HG03457 (cell line): ENCODE data around the gene WDR5.
"Not testable (repeated sequence)": the region's sequence is repeated elsewhere in the genome, so short reads cannot be mapped to it uniquely, and the experiment has no call there.

Experiments
- ATAC-seq: cut with Tn5 transposase; IDR thresholded peaks from one replicate; pipeline ENCODE4 v1.9.1; 2021; ENCODE audit warnings: moderate number of reproducible peaks; ENCODE audit not compliant: unreplicated experiment

Gene WDR5

GRCh38 chr9:134135343-134136117 is at the start of gene WDR5:
Gene WDR5 (plus strand): TSS chr9:134136082. CDS start chr9:134139878, 3,796 bp downstream.
- ATAC-seq = peak; percentile 40

DNA sequence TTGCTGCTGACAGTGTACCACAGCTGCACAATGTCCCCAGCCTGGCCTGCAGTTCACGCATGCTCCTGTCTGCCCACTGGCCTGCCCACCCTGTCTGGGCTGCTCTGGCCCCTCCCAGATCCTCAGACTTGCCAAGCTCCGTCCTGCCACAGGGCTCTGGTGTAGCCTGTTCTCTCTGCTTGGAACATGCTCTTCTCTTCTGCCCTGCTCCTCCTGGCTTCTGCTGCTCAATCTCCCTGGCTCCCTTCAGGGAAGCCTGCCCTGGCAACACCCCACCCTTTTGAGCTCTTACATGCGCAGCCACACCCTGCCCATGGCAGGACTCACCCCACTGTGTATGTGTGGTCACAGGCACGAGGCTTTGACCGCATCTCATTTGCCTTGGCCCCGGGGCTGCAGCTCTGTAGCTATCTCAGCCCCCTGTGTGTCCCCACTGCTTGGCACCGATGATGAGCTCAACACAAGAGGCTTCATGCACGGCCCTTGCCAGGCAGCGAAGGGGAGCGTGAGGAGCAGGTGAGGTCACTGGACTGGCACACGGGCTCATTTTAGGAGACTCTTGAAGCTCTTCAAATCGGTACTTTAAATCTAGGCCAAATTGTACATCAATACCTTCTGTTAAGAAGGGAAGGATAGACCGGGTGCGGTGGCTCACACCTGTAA is 47.7 kb upstream of the WDR5 start:
- ATAC-seq = no peak

DNA sequence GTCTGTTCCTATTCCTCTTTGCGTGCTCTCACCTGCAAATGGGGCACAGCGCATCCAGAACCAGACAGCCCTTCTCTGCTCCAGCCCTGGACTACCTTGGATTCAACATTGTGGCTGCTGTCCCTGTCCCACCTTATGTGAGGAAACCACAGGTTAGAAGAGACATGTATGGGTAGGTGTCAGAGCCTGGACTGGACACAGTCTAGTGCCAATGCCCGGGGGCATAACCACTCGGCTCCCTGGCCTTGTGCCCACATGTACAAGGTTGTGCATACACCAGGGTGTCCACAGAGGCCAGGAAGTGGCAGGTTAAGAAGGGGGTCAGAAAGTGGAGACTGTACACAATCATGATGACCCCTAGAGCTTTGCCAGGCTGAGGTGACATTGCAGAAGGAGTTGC is 45.9 kb upstream of the WDR5 start:
- ATAC-seq = no peak

DNA sequence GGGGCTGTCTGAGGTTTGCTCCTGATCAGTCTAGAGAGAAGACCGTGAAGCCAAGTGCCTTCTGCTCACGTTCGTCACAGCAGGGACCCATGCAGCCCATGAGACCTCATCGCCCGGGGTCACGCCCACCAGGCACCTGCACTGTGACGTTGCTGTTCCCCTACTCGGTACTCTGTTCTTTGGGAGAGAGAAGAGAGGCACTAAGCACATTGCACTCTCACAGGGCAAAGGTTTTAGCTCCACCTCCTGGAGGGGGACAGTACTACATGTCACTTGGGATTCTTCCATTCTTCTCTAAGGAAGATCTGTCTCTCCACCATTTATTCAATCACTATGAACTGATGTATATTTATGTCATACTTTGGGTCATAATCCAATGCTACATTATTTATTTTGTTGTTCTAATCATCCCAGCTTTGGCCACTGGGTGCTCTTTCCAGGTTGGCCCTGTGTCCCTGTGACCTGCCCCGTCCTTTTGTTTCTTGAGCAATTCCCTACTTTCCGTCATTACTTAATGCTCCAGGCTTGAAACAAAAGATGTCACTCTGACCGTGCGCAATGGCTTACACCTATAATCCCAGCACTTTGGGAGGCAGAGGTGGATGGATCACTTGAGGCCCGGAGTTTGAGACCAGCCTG is 36.6 kb upstream of the WDR5 start:
- no peak for ATAC-seq

GRCh38 chr9:134100040-134100439 is 35.8 kb upstream of the WDR5 start:
- no peak for ATAC-seq

- ATAC-seq = not testable (repeated sequence)
These were observed 34.7 kb upstream of the WDR5 start for GRCh38 chr9:134101133-134101532.

DNA sequence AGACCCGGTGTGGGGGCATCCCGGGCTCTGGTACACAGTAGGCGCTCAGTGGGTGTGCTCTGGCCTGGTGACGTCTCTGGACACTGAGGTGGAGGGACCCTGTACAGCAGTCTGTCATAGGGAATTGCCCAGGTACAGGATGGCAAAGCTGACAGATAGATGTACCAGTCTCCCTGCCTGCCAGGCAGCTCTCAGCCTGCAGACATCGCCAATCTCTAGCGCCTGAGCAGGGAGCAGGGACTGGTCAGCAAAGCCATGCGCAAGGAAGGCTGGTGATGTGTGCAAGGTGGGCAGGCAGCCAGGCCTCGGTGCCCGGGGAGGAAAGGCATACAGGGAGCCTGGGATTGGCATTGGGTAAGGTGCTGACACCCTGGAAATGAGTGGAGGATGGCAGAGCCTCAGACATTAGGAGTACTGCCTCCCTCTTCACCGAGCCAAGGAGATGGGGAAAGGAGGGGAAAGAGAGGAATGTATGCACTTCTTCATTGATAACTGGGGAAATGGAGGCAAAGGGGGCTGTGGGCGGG is 34.2 kb upstream of the WDR5 start:
- no peak for ATAC-seq

GRCh38 chr9:134103391-134103998 is 32.4 kb upstream of the WDR5 start:
- ATAC-seq = no peak

- ATAC-seq = no peak
These were observed 24.8 kb upstream of the WDR5 start for GRCh38 chr9:134111064-134111463.

DNA sequence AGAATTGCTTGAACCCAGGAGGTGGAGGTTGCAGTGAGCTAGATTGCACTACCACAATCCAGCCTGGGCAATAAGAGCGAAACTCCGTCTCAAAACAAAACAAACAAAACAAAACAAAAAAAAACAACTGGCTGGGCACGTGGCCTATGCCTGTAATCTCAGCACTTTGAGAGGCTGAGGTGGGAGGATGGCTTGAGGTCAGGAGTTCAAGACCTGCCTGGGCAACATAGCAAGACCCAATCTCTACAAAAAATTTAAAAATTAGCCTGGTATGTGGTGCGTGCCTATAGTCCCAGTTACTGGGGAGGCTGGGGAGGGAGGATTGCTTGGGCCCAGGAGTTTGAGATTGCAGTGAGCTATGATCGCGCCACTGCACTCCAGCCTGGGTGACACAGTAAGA is 23.3 kb upstream of the WDR5 start:
- no peak for ATAC-seq

GRCh38 chr9:134118972-134119371 is 16.9 kb upstream of the WDR5 start:
- ATAC-seq = not testable (repeated sequence)

DNA sequence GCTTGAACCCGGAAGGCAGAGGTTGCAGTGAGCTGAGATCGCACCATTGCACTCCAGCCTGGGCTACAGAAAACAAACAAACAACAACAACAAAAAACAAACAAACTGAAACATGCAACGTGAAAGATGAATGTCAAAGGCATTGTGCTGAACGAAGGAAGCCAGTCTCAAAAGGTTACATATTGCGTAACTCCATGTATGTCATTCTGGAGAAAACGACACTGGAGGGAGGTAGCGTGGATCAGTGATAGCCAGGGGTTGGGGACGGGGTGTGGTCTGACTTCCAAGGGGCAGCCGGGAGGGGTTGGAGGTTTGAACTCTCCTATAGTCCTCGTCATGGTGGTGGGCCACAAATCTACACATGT is 12.1 kb upstream of the WDR5 start:
- ATAC-seq = no peak

DNA sequence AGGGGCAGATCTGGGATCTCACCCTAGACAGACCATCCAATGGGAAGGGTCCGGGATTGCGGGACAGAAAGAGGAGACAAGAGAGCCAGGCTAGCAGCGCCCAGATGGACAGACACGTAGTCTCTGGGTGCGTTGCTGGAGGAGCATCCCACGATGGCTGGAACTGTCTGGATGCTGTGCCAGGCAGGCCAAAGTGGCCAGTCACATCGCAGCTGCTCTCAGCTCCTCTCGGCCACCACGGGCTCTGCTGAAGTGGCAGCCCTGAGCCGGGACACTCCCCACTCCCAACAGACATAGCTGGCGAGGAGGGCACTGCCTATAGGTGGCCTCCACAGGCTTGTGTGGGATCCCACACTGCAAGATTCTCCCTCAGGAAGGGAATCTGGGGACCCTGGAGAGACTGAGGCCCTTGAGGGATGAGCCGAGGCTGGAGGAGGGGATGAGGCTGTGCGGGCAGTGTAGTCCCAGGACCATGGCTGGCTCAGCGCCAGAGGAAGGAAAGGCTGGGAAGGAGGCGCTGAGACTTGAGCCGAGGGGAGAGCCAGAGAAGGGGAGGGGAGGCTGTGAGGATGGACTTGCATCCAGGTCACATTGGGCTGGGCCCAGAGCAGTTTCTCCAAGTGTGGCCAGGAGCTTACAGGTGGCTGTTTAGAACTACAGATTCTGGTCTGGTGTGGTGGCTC is 10.3 kb upstream of the WDR5 start:
- no peak for ATAC-seq

GRCh38 chr9:134126373-134126772 is 9.5 kb upstream of the WDR5 start:
- ATAC-seq = no peak

DNA sequence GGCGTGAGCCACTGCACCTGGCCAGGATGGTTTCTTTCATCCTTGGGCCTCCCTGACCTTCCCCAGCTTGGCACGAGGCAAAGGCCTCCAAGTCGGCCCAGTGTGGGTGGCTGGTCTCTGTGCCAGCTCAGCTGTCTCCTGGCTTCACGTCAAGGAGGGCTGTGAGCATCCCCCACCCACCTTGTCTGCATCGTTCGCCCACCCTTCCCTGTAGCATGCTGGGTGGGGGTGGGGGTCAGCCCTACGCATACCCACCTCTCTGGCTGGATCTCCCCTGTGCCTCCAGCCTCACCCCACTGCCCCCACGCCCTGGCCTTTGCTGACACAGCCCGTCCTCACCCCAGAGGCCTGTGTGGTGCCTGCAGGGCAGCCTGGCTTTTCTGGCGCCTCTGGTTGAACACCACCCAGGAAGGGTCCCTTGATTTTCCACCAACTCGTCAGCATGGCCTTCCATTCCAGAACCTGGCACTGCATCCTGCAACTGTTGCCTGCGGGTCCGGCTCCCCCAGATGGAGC is 8.8 kb upstream of the WDR5 start:
- no peak for ATAC-seq

DNA sequence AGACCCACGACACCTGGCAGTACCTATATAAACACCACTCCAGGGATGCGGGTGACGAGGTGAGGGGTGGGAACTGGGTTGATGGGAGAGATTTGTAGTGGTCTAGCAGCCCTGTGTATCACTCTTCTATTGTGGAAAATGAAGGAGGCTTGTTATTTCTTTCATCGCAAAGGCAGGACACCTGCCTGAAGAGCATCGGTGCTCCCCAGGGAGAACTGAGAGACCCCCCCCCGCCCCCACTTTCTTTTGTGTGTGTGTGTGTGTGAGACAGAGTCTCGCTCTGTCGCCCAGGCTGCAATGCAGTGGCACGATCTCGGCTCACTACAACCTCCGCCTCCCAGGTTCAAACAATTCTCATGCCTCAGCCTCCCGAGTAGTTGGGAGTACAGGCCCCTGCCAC is 8.3 kb upstream of the WDR5 start:
- no peak for ATAC-seq

DNA sequence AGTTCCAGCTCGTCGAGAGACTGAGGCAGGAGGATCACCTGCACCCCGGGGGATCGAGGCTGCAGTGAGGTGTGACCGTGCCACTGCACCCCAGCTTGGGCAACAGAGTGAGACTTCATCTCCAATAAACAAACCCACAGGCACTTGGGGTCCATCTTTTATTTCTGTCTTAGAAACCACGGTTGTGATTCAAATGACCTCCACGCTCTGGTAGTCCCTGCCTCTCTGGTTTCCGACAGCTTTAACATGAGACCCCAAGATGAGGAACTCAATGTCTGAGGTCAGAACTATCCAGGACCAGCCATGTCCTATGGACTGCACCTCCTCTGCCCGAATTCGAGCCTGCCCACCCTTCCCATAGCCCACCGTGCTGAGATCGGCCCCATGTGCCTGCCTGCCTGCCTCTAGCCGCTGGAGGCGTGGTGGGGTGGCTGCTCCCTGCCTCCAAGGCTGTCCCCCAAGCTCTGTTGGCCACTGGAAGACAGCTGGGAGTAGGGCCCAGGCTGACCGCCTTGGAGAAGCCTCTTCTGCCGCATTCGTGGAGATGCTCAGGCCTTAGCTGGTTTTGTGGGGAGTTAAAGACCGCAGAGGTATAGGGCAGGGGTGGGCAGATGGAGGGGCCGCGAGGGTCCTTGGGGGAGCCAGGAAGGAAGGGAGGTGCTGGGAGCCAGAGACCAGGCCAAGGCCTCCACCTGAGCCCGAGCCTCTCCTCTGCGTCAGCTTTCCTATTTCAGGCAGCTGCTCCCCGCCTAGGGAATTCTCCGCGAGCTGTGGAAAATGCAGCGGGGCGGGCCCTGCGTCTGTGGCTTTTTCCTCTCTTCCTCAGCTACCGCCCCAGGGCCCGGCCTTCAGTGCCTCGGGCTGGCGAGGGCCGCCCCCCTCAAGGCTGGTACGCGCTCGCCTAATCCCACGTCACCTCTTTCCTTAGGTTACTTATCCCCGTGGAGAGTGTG is 6.9 kb upstream of the WDR5 start:
- ATAC-seq = no peak

- ATAC-seq = no peak
These were observed 5.1 kb upstream of the WDR5 start for GRCh38 chr9:134130503-134131375.
